WERI-Rb-1 (cell line): ENCODE data around the gene HOMER1.

Experiments used
- DNase-seq: peaks from one replicate; pipeline ENCODE4 v3.0.0-alpha.2; 2020
- H3K27ac ChIP-seq: fragments of 250-450 bp; sonication (Bioruptor Pico); 2 replicates; pipeline ENCODE4 v1.5.1; 2020; ENCODE audit warnings: mild to moderate bottlenecking, moderate library complexity
- H3K27me3 ChIP-seq: fragments of 250-450 bp; sonication (Bioruptor Pico); 2 replicates; pipeline ENCODE4 v1.5.1; 2021; ENCODE audit warnings: mild to moderate bottlenecking, low read depth, moderate library complexity; ENCODE audit not compliant: insufficient read depth, severe bottlenecking
- H3K36me3 ChIP-seq: fragments of 250-450 bp; sonication (Bioruptor Pico); 2 replicates; pipeline ENCODE4 v1.5.1; 2020; ENCODE audit warnings: mild to moderate bottlenecking, moderate library complexity
- H3K4me3 ChIP-seq: 2 replicates; pipeline ENCODE4 v1.5.1; 2011; ENCODE audit warnings: low read depth, mild to moderate bottlenecking, control low read depth, low read length
- H3K9me3 ChIP-seq: fragments of 250-450 bp; sonication (Bioruptor Pico); 2 replicates; pipeline ENCODE4 v1.5.1; 2021; ENCODE audit warnings: mild to moderate bottlenecking, moderate library complexity; ENCODE audit not compliant: severe bottlenecking
- TF ChIP-seq, protein P1 (sequence below): IDR thresholded peaks from 2 replicates; pipeline ENCODE4 v1.5.1; 2011; ENCODE audit warnings: low read depth, mild to moderate bottlenecking, control low read depth, inconsistent platforms, low read length

The HOMER1 gene

DNA sequence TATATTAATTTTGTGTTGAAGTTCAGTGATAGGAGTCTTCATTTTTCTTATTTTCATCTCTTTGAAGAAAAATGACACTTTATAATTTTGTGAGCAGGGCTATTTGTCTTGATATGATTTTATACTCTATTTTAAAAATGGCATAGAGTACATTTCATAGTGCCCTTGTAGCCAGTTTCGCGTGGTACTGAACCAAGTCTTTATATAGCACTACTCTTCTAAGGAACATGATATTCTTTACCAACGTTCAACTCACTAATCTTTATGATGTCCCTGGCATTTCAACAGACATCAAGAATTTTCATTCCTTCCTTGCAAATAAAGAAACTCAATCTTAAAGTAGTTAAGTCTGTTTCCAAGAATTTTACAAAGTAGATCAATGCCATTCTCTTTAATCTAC lies 41.5 kb upstream of the HOMER1 start:
- TF ChIP-seq, protein P1, sequence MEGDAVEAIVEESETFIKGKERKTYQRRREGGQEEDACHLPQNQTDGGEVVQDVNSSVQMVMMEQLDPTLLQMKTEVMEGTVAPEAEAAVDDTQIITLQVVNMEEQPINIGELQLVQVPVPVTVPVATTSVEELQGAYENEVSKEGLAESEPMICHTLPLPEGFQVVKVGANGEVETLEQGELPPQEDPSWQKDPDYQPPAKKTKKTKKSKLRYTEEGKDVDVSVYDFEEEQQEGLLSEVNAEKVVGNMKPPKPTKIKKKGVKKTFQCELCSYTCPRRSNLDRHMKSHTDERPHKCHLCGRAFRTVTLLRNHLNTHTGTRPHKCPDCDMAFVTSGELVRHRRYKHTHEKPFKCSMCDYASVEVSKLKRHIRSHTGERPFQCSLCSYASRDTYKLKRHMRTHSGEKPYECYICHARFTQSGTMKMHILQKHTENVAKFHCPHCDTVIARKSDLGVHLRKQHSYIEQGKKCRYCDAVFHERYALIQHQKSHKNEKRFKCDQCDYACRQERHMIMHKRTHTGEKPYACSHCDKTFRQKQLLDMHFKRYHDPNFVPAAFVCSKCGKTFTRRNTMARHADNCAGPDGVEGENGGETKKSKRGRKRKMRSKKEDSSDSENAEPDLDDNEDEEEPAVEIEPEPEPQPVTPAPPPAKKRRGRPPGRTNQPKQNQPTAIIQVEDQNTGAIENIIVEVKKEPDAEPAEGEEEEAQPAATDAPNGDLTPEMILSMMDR = no peak
- no peak for DNase-seq
- Histone ChIP-seq H3K36me3 (no peaks in the 10 kb centered on the region), H3K9me3 (peaks cover 2% of the 10 kb centered on the region), H3K27ac (no peak overlapping the region), H3K4me3 (no peak overlapping the region), H3K27me3 (no peaks in the 10 kb centered on the region)

GRCh38 chr5:79552984-79553383 lies 39.0 kb upstream of the HOMER1 start:
- TF ChIP-seq, protein P1 = no peak
- no peak overlapping the region for H3K27ac ChIP-seq
- peaks cover 2% of the 10 kb centered on the region for H3K9me3 ChIP-seq
- no peaks in the 10 kb centered on the region for H3K27me3 ChIP-seq
- no peak for DNase-seq
- H3K36me3 ChIP-seq = no peaks in the 10 kb centered on the region
- no peak overlapping the region for H3K4me3 ChIP-seq

DNA sequence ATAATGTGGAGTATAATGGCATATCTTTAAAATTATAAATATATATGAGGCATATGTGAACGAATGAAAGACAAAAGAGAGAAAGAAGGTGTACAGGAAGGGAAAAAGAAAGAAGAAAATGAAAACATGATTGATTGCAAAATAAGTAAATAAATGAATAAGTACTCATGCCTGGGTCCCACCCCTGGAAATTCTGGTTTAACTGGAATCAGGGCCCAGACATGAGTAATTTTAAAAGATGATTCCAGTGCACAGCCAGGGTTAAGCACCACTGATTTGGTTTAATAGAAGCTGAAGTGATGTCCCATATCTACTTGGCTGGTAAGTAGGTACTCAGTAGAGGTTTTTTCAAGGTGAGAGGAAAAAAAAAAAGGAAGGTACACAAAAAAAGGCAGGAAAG lies 34.0 kb upstream of the HOMER1 start:
- peaks cover 2% of the 10 kb centered on the region for H3K9me3 ChIP-seq
- DNase-seq = no peak
- no peaks in the 10 kb centered on the region for H3K36me3 ChIP-seq
- no peak overlapping the region for H3K4me3 ChIP-seq
- H3K27me3 ChIP-seq = no peaks in the 10 kb centered on the region
- no peak overlapping the region for H3K27ac ChIP-seq
- TF ChIP-seq, protein P1 = no peak

- H3K36me3 ChIP-seq = no peaks in the 10 kb centered on the region
- H3K27ac ChIP-seq = no peak overlapping the region
- no peaks in the 10 kb centered on the region for H3K27me3 ChIP-seq
- TF ChIP-seq, protein P1 = no peak
- H3K9me3 ChIP-seq = peaks cover 2% of the 10 kb centered on the region
- DNase-seq = no peak
- no peak overlapping the region for H3K4me3 ChIP-seq
Measured at GRCh38 chr5:79547429-79547822, 33.5 kb upstream of the HOMER1 start.

- Histone ChIP-seq H3K4me3 (no peak overlapping the region), H3K36me3 (no peaks in the 10 kb centered on the region), H3K27me3 (no peaks in the 10 kb centered on the region), H3K27ac (no peak overlapping the region), H3K9me3 (peaks cover 2% of the 10 kb centered on the region)
- TF ChIP-seq, protein P1 = no peak
- DNase-seq = no peak
Measured at GRCh38 chr5:79546782-79547428, 33.0 kb upstream of the HOMER1 start.

DNA sequence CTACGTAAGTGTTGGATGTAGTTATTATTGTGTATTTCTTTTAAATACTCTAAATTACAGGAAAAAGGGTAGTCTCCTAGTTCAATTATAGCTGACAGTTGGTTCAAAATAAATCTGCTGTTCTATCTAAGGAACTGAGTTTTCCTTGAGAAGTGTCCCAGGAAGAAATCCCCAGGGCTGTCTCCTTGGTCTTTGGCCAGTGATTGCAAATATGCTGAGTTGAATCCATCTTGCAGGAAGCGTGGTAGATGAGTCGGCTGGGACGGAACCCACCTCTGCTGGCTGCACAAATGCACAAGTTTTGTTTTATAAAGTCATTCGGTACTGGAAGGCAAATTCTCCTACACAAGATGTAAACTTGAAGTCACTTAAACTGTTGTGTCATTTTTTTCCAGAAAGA lies 30.2 kb upstream of the HOMER1 start:
- no peak for DNase-seq
- Histone ChIP-seq H3K27ac (no peak overlapping the region), H3K27me3 (no peaks in the 10 kb centered on the region), H3K9me3 (no peaks in the 10 kb centered on the region), H3K4me3 (no peak overlapping the region), H3K36me3 (no peaks in the 10 kb centered on the region)
- TF ChIP-seq, protein P1 = no peak
